22Rv1 (cell line): ENCODE results near the gene PCBP2.
A peak's percentile ranks its signal among the peaks of the same experiment; 100 is the strongest.

ENCODE experiments used
- H3K27ac ChIP-seq: fragments of 450-650 bp; 2 replicates; pipeline ENCODE4 v1.5.1; 2017
- ZFX ChIP-seq: fragments of 450-650 bp; IDR thresholded peaks from 2 replicates; pipeline ENCODE4 v1.6.1; 2017; ENCODE audit warnings: antibody characterized with exemption, borderline replicate concordance
- TF ChIP-seq, protein P1 (sequence below): fragments of 450-650 bp; IDR thresholded peaks from 2 replicates; pipeline ENCODE4 v1.5.1; 2017; ENCODE audit warnings: mild to moderate bottlenecking

PCBP2 gene

DNA sequence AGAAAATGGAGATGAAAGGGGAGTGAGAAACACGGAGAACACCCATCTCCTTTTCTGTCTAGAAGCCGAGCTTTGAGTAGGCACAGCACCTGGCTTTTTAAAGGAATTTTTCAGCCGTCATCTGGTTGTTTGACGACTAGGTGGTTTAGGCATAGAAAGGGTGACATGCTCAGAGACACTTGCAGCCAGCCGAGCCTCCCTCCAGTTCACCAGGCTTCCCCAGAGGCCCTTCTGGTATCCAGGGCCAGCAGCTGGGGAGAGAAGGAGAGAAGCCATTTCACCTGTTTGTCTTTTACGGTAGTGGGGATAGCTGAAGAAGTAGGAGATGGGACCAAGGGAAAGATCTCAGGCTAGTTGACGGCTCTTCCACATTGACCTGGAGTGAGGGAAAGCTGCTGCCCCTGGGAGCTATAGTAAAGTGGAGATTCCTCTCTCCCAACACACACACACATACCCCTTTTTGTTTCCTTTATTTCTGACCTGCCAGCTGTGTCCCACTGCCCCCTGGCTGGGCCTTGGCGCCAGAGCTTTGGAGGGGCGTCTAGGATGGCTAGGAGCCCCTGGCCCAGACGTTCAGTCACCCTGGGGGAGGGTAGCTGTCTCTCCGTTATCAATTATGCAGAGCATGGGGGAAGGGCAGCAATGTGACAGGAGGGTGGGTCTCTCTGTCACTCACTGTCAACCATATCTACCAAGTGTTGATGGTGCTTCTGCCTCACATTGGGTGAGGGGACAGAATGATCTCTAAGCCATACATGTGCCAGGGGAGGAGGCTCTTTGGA lies 41.9 kb downstream of the PCBP2 start:
- TF ChIP-seq ZFX, result no peak
- TF ChIP-seq, protein P1, sequence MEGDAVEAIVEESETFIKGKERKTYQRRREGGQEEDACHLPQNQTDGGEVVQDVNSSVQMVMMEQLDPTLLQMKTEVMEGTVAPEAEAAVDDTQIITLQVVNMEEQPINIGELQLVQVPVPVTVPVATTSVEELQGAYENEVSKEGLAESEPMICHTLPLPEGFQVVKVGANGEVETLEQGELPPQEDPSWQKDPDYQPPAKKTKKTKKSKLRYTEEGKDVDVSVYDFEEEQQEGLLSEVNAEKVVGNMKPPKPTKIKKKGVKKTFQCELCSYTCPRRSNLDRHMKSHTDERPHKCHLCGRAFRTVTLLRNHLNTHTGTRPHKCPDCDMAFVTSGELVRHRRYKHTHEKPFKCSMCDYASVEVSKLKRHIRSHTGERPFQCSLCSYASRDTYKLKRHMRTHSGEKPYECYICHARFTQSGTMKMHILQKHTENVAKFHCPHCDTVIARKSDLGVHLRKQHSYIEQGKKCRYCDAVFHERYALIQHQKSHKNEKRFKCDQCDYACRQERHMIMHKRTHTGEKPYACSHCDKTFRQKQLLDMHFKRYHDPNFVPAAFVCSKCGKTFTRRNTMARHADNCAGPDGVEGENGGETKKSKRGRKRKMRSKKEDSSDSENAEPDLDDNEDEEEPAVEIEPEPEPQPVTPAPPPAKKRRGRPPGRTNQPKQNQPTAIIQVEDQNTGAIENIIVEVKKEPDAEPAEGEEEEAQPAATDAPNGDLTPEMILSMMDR, result no peak

DNA sequence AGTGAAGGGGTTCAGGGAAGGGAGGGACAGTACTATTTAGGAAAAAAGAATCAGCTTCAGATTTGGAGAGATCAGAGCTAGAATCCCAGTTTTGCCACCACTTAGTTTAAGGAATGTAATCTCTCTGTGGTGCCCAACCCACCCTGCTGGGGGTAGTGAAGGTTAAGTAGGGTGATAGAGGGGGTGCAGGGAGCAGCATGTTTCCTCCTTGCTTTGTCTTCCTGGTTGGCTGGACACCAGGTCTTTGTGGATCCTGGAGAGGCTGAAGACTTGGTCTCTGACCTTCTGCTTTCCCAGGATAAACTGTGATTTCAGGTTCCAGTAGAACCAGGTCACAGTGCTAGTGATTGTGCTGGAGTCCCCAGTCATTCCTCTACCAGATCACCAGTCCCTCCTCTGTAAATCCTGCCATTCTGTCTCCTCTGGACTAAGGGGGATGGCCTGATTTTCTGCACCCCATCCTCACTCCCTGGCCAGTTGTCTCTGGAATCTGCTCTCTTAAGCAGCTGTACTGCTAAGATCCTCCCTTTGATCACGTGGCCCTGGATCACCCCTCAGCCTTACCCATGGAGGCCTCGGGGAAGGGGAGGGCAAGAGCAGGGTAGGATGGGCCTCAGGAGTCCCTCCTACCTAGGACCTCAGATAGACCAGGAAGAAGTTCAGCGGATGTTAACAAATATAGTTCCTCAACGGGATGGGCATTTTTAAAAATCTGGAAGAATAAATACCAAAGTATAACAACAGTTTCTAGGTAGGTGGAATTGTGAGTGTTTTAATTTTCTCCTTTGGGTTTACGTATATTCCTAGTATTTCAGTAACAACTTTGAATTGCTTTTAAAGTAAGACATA lies 44.2 kb downstream of the PCBP2 start:
- H3K27ac ChIP-seq, result peak overlapping the region; percentile 9; the same call in 1 of the 2 replicates

More for the DNA sequence above, 41.9 kb downstream of the PCBP2 start:
- peak overlapping the region; percentile 77 for H3K27ac ChIP-seq

DNA sequence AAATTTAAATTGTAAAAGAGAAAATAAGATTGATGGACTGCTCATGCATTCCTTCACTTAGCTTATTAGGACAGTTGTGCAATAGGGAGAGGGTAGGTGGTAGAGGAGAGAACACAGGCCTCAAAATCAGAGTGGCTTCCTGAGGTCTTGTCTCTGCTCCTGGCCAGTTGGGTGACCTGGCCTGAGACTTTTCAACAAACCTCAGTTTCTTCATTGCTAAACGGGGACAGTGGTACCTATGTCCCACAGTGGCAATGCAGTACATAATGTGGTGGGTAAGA lies 44.8 kb downstream of the PCBP2 start:
- TF ChIP-seq ZFX, result no peak
- TF ChIP-seq, protein P1, result no peak
- H3K27ac ChIP-seq, result no peak overlapping the region

More for the DNA sequence above, 44.2 kb downstream of the PCBP2 start:
- no peak for TF ChIP-seq ZFX
- TF ChIP-seq, protein P1, result no peak

DNA sequence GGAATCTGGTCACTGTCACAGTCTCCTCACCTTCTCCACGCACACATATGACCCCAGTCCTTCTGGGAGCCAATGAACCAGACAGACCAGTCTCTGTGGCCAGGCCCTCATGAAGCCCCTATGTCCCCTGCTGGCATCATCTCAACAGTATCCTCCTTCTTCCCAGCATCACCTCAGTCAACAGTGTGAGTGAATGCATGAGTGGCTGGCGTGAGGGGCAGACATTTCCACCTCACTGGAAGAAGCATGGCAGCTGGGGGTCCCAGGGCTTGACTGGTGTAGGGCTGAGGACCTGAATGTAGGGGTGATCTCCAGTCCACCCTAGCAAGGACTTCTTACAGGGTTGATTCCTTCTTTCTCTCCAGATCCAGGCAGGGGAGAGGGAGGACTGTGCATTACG lies 45.6 kb downstream of the PCBP2 start:
- H3K27ac ChIP-seq, result no peak overlapping the region
- TF ChIP-seq, protein P1, result no peak

DNA sequence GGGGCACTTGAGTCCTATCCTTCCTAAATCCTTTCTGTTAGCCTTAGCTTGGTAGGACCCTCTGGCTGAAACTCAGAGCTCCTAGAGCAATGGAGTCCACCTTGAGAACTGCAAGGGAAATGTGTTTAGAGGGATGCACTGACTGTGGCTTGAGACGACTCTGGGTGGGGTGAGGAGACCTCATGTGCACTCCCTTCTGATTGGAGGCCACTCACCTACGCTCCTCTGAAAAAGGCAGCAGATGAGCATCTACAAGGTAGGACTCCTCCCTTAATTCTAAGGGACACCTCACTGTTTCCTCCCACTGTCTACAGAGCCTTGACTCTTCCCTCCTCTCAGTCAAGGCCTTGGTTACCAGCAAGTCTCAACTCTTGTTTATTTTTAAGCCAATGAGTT lies 46.3 kb downstream of the PCBP2 start:
- H3K27ac ChIP-seq, result peak overlapping the region; percentile 100; the same call in 1 of the 2 replicates
- TF ChIP-seq, protein P1, result no peak
- no peak for TF ChIP-seq ZFX

DNA sequence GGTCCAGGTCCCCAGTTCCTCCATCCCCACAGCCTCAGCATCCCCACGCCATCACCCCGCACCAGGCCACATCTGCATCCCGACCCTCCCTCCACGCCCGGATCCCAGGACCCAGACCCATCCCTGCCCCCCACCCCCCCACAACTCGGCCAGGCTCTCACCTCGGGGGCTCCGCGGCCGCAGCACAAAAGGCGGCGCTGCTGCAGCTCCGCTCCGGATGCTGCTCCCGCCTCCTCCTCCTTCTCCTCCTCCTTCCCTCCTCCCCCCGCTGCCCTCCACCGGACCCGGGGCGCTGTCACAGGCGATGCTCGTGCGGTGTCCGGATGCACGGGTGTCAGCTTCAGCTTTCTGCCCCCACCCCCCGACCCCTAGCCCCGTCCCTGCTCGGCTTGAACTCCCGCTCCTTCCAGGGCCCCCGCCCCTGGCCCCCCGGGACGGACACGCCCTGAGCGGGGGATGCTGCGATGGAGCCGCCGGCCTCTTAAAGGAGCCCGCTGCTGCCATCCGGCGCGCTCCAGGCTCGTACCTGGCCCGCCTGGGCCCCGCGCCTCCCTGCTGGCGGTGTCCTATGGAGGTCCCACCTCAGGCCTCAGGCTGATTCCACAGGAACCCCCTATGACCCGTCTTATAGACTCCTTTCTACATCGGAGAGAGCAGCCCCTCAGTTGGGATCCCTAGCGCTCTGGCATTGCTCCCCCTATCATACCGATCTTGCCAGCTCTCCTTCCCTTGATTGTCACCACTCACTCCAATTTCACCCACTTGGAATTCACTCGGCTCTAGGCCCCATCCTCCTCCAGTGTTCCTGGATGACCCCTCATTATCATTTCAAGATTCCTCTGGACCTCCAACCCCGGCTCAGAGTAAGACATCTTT lies 47.6 kb downstream of the PCBP2 start, which contains the start of gene MAP3K12:
MAP3K12 (minus strand) TSS at position 193 of the 876 bp plus-strand sequence. CDS start 12,067 bp downstream, outside the sequence.
- peak within 1 kb of the TSS; percentile 100 for H3K27ac ChIP-seq
- TF ChIP-seq, protein P1, result peak; percentile 60
- no peak for TF ChIP-seq ZFX
